AG04449 (cell line): ENCODE results near the gene SLC23A2.

ENCODE experiments used
- CTCF ChIA-PET: fragments of 350-600 bp; formaldehyde crosslinking; extraction: SDS; loops from one replicate; lab custom pipeline; 2021; ENCODE audit warnings: antibody characterized with exemption; lab: Yijun Ruan, JAX
- POLR2A ChIA-PET: fragments of 400-600, 350-600 bp; formaldehyde crosslinking; extraction: SDS; loops from one replicate; lab custom pipeline; 2020; ENCODE audit warnings: antibody characterized with exemption, inconsistent platforms; lab: Yijun Ruan, JAX
- DNase-seq: peaks from one replicate; pipeline ENCODE4 v3.0.0-alpha.2; 2010; ENCODE audit warnings: low read depth, low spot score
- H3K4me3 ChIP-seq: 2 replicates; pipeline ENCODE4 v1.5.1; 2011; ENCODE audit warnings: low read depth, mild to moderate bottlenecking, control low read depth, low read length
- CTCF ChIP-seq: IDR thresholded peaks from one replicate; pipeline ENCODE4 v1.5.1; 2011; ENCODE audit warnings: mild to moderate bottlenecking, moderate library complexity, low read length, control low read depth, inconsistent platforms; ENCODE audit not compliant: insufficient read depth; ENCODE audit errors: missing control alignments

SLC23A2 gene

GRCh38 chr20:4836473-4836872 is 164.8 kb downstream of the SLC23A2 start:
- ChIA-PET CTCF (no interaction called here), POLR2A (no interaction called here)
- DNase-seq = no peak
- no peak overlapping the region for H3K4me3 ChIP-seq
- no peak for TF ChIP-seq CTCF

GRCh38 chr20:4835244-4836177 is 165.8 kb downstream of the SLC23A2 start:
- POLR2A ChIA-PET = no interaction called here
- no peak overlapping the region for H3K4me3 ChIP-seq
- no peak for DNase-seq
- no peak for TF ChIP-seq CTCF
- CTCF ChIA-PET = no interaction called here

GRCh38 chr20:4833074-4833728 is 168.1 kb downstream of the SLC23A2 start:
- H3K4me3 ChIP-seq = no peak overlapping the region
- CTCF ChIA-PET = interaction anchor here (1.7 kb wide), 1 partner anchor 93 kb away, joined by 4 read pairs; no protein-coding TSS in a partner anchor
- POLR2A ChIA-PET = no interaction called here
- DNase-seq = no peak
- no peak for TF ChIP-seq CTCF

GRCh38 chr20:4832469-4832868 is 168.8 kb downstream of the SLC23A2 start:
- POLR2A ChIA-PET = no interaction called here
- no peak overlapping the region for H3K4me3 ChIP-seq
- no peak for TF ChIP-seq CTCF
- no peak for DNase-seq
- CTCF ChIA-PET = no interaction called here

- TF ChIP-seq CTCF = no peak
- H3K4me3 ChIP-seq = no peak overlapping the region
- POLR2A ChIA-PET = no interaction called here
- CTCF ChIA-PET = no interaction called here
- DNase-seq = no peak
Observed at GRCh38 chr20:4830696-4831095, 170.6 kb downstream of the SLC23A2 start.

GRCh38 chr20:4830259-4830658 is 171.1 kb downstream of the SLC23A2 start:
- TF ChIP-seq CTCF = no peak
- ChIA-PET CTCF (no interaction called here), POLR2A (no interaction called here)
- DNase-seq = no peak
- no peak overlapping the region for H3K4me3 ChIP-seq
